ENCODE results near the gene ANKUB1. TPM values are rescaled to one million over a fixed set of nuclear protein-coding genes. Genes with fewer than 3 reads are reported as not detected.

ANKUB1 gene
- total RNA-seq, 1 experiment from 2014 or later, result not detected

- Histone ChIP-seq H3K9me3 (ENCODE audit: control insufficient read depth, insufficient read depth, low read depth, low read length) (no peaks in the 10 kb centered on the region), H3K27ac (ENCODE audit: low read length) (peak within 1 kb of the TSS; percentile 94), H3K4me3 (ENCODE audit: low read depth in 2 of 2, low read length in 2 of 2) (peak within 1 kb of the TSS; percentile 95 to 98), H3K4me1 (ENCODE audit: control insufficient read depth, insufficient read depth, low read length) (peaks cover 15% of the 10 kb centered on the region), H3K27me3 (ENCODE audit: control insufficient read depth, insufficient read depth, low read length) (no peaks in the 10 kb centered on the region), H3K36me3 (ENCODE audit: control insufficient read depth, insufficient read depth, low read length) (peaks cover 28% of the 10 kb centered on the region)
- in situ Hi-C loops (cut with HindIII; ENCODE audit: low pct_unique_long_range_greater_than_20kb, low sequenced_read_pairs), result no loop called here
- intact Hi-C loops (cut with micrococcal nuclease; ENCODE audit: unreplicated experiment), result no loop called here
- DNase-seq (ENCODE audit: low read depth, low spot score) (peak; percentile 83), ATAC-seq (peak; percentile 100)
- POLR2A ChIA-PET, result interaction anchor here (0.7 kb wide), 1 partner anchor 64 kb away, joined by 6 read pairs; no protein-coding TSS in a partner anchor
- CTCF ChIA-PET, result interaction anchor here (1.4 kb wide), 1 partner anchor 56 kb away, joined by 6 read pairs; no protein-coding TSS in a partner anchor
- BruUV-seq (replicated peaks), result TSS peak; percentile 87
- TF ChIP-seq POLR2AphosphoS5 (IDR thresholded peaks at IDR 0.05; ENCODE audit: low read depth, low read length) (peak; percentile 95), REST (IDR thresholded peaks at IDR 0.05; ENCODE audit: insufficient read depth in 1 of 2, low read depth in 2 of 2, low read length in 1 of 2) (peak in 1 of 2 experiments; percentile 41; a peak in 1 of 4 replicates), TCF7L2 (IDR thresholded peaks at IDR 0.05; ENCODE audit: low read depth, low read length) (peak; percentile 77), SIN3A (IDR thresholded peaks at IDR 0.05; ENCODE audit: borderline replicate concordance, insufficient read depth, low read depth, low read length) (peak; percentile 97), CTCF (IDR thresholded peaks at IDR 0.05) (peak; percentile 60)
Observed at GRCh38 chr3:149752051-149752787, 40.1 kb downstream of the ANKUB1 start, which contains the start of gene COMMD2. Gene COMMD2, minus strand, starts transcription at chr3:149752489. Its CDS starts 45 bp downstream, at chr3:149752444.

GRCh38 chr3:149751551-149751950 is 40.8 kb downstream of the ANKUB1 start:
- ATAC-seq (no peak), DNase-seq (ENCODE audit: low read depth, low spot score) (no peak)
- H3K36me3 ChIP-seq (ENCODE audit: control insufficient read depth, insufficient read depth, low read length), result peaks cover 30% of the 10 kb centered on the region
- peak overlapping the region; percentile 94 for H3K27ac ChIP-seq (ENCODE audit: low read length)
- TF ChIP-seq CTCF (IDR thresholded peaks at IDR 0.05), result no peak
- no peak for TF ChIP-seq POLR2AphosphoS5 (IDR thresholded peaks at IDR 0.05; ENCODE audit: low read depth, low read length)
- TF ChIP-seq TCF7L2 (IDR thresholded peaks at IDR 0.05; ENCODE audit: low read depth, low read length), result no peak
- TF ChIP-seq REST (IDR thresholded peaks at IDR 0.05; ENCODE audit: insufficient read depth in 1 of 2, low read depth in 2 of 2, low read length in 1 of 2), result no peak
- no peak for TF ChIP-seq SIN3A (IDR thresholded peaks at IDR 0.05; ENCODE audit: borderline replicate concordance, insufficient read depth, low read depth, low read length)
- no TSS peak for BruUV-seq (replicated peaks)
- H3K27me3 ChIP-seq (ENCODE audit: control insufficient read depth, insufficient read depth, low read length), result no peaks in the 10 kb centered on the region
- intact Hi-C loops (cut with micrococcal nuclease; ENCODE audit: unreplicated experiment), result no loop called here
- H3K4me1 ChIP-seq (ENCODE audit: control insufficient read depth, insufficient read depth, low read length), result peaks cover 15% of the 10 kb centered on the region
- ChIA-PET POLR2A (interaction anchor here (0.7 to 1.0 kb wide), 2 partner anchors 64 to 94 kb away, joined by 4 to 6 read pairs; partner anchors contain the start of gene WWTR1), CTCF (interaction anchor here (0.6 kb wide), 1 partner anchor 114 kb away, joined by 5 read pairs; no protein-coding TSS in a partner anchor)
- in situ Hi-C loops (cut with HindIII; ENCODE audit: low pct_unique_long_range_greater_than_20kb, low sequenced_read_pairs), result no loop called here
- peak overlapping the region; percentile 95 to 98 for H3K4me3 ChIP-seq (ENCODE audit: low read depth in 2 of 2, low read length in 2 of 2)
- H3K9me3 ChIP-seq (ENCODE audit: control insufficient read depth, insufficient read depth, low read depth, low read length), result no peaks in the 10 kb centered on the region

All from Panc1 (cell line).